IMR-90 (cell line): Measurements from ENCODE around the gene NEDD4L. TPM values are rescaled to one million over a fixed set of nuclear protein-coding genes. Genes with fewer than 3 reads are reported as not detected.

ENCODE experiments used
- ATAC-seq: fragments of 200-7000 bp; cut with Tn5 transposase; 2 replicates; pipeline ENCODE4 v1.9.1; 2020; ENCODE audit warnings: low read depth, mild to moderate bottlenecking, moderate library complexity
- BruUV-seq: library from RNA; stranded (reverse); fragments of 400-500 nt; replicated peaks from 2 replicates; lab custom pipeline; 2021; lab: Mats Ljungman, UMichigan
- CTCF ChIA-PET: fragments of 300-600 bp; formaldehyde crosslinking; extraction: SDS; loops from one replicate; lab custom pipeline; 2021; ENCODE audit warnings: antibody characterized with exemption; lab: Yijun Ruan, JAX
- POLR2A ChIA-PET: fragments of 300-600 bp; sonication (Branson Sonifier 250); formaldehyde crosslinking; loops from one replicate; lab custom pipeline; 2022; ENCODE audit warnings: antibody characterized with exemption; ENCODE audit not compliant: unreplicated experiment; lab: Charles Lee
- DNase-seq: peaks from one replicate; pipeline ENCODE4 v3.0.0; 2013
- H2AFZ ChIP-seq: replicated peaks from 2 replicates; pipeline ENCODE3; 2013; ENCODE audit warnings: low read length, mild to moderate bottlenecking; ENCODE audit not compliant: poor library complexity
- H2AK5ac ChIP-seq: 2 replicates; pipeline ENCODE4 v1.6.1; 2013; ENCODE audit warnings: low read depth, low read length, inconsistent platforms
- H2AK9ac ChIP-seq: replicated peaks from 2 replicates; pipeline ENCODE3; 2013; ENCODE audit warnings: mild to moderate bottlenecking, low read depth, low read length, moderate library complexity; ENCODE audit not compliant: poor library complexity
- H2BK120ac ChIP-seq: 2 replicates; pipeline ENCODE4 v1.6.1; 2013; ENCODE audit warnings: low read depth, low read length, inconsistent platforms
- H2BK15ac ChIP-seq: 3 replicates; pipeline ENCODE4 v1.6.1; 2013; ENCODE audit warnings: low read depth, low read length, inconsistent platforms
- H2BK20ac ChIP-seq: 2 replicates; pipeline ENCODE4 v1.6.1; 2013; ENCODE audit warnings: low read depth, mild to moderate bottlenecking, inconsistent platforms, low read length, moderate library complexity
- H2BK5ac ChIP-seq: 2 replicates; pipeline ENCODE4 v1.6.1; 2013; ENCODE audit warnings: mild to moderate bottlenecking, low read depth, low read length, inconsistent platforms; ENCODE audit not compliant: poor library complexity, severe bottlenecking
- H3K14ac ChIP-seq: replicated peaks from 2 replicates; pipeline ENCODE4 v1.6.1; 2013; ENCODE audit warnings: low read depth, low read length, inconsistent platforms
- H3K18ac ChIP-seq: 2 replicates; pipeline ENCODE4 v1.6.1; 2013; ENCODE audit warnings: low read depth, low read length, control low read depth
- H3K23ac ChIP-seq: 2 replicates; pipeline ENCODE4 v1.6.1; 2013; ENCODE audit warnings: low read depth, low read length, inconsistent platforms
- H3K27ac ChIP-seq: 2 replicates; pipeline ENCODE4 v1.5.1; 2013; ENCODE audit warnings: mild to moderate bottlenecking, control low read depth, low read length; ENCODE audit not compliant: insufficient read depth
- H3K27me3 ChIP-seq: 2 replicates; pipeline ENCODE4 v1.6.1; 2013; ENCODE audit warnings: low read length; ENCODE audit not compliant: control insufficient read depth, insufficient read depth
- H3K36me3 ChIP-seq: 2 replicates; pipeline ENCODE4 v1.6.1; 2013; ENCODE audit warnings: low read length, mixed read lengths; ENCODE audit not compliant: control insufficient read depth, insufficient read depth
- H3K4ac ChIP-seq: 2 replicates; pipeline ENCODE4 v1.6.1; 2013; ENCODE audit warnings: low read depth, low read length, inconsistent platforms
- H3K4me1 ChIP-seq: 2 replicates; pipeline ENCODE4 v1.6.1; 2013; ENCODE audit warnings: low read length, mixed read lengths; ENCODE audit not compliant: control insufficient read depth, insufficient read depth
- H3K4me2 ChIP-seq: 2 replicates; pipeline ENCODE4 v1.6.1; 2013; ENCODE audit warnings: low read depth, mild to moderate bottlenecking, control low read depth, low read length, moderate library complexity
- H3K4me3 ChIP-seq: 2 replicates; pipeline ENCODE4 v1.5.1; 2013; ENCODE audit warnings: low read depth, mild to moderate bottlenecking, control low read depth, low read length, moderate library complexity; ENCODE audit not compliant: insufficient read depth
- H3K56ac ChIP-seq: 2 replicates; pipeline ENCODE4 v1.6.1; 2013; ENCODE audit warnings: low read length, inconsistent platforms; ENCODE audit not compliant: insufficient read depth; ENCODE audit errors: extremely low read depth
- H3K79me1 ChIP-seq, 2 experiments: 2 replicates each; pipeline ENCODE4 v1.6.1; 2013; ENCODE audit warnings: low read length in 2 of 2, inconsistent platforms in 1 of 2, low read depth in 1 of 2
- H3K9ac ChIP-seq: 2 replicates; pipeline ENCODE4 v1.6.1; 2013; ENCODE audit warnings: low read depth, low read length, control low read depth
- H3K9me1 ChIP-seq: 2 replicates; pipeline ENCODE4 v1.6.1; 2013; ENCODE audit warnings: low read length, inconsistent platforms; ENCODE audit not compliant: insufficient read depth
- H3K9me3 ChIP-seq: 2 replicates; pipeline ENCODE4 v1.6.1; 2013; ENCODE audit warnings: low read length; ENCODE audit not compliant: control insufficient read depth, insufficient read depth
- H4K20me1 ChIP-seq: 2 replicates; pipeline ENCODE4 v1.6.1; 2013; ENCODE audit warnings: low read length, inconsistent platforms; ENCODE audit not compliant: insufficient read depth
- H4K5ac ChIP-seq: 2 replicates; pipeline ENCODE4 v1.6.1; 2013; ENCODE audit warnings: mild to moderate bottlenecking, low read depth, low read length, control low read depth
- H4K8ac ChIP-seq, 2 experiments: 2 replicates each; pipeline ENCODE4 v1.6.1; 2013; ENCODE audit warnings: low read depth in 2 of 2, low read length in 2 of 2, control low read depth in 1 of 2, inconsistent platforms in 1 of 2
- H4K91ac ChIP-seq: 2 replicates; pipeline ENCODE4 v1.6.1; 2013; ENCODE audit warnings: low read depth, low read length, inconsistent platforms; ENCODE audit not compliant: insufficient read depth
- BHLHE40 ChIP-seq: fragments of 150-350 bp; IDR thresholded peaks from 2 replicates; pipeline ENCODE4 v1.6.1; 2016; ENCODE audit warnings: mild to moderate bottlenecking, low read depth, low read length
- CEBPB ChIP-seq: IDR thresholded peaks from 2 replicates; pipeline ENCODE4 v1.6.1; 2012; ENCODE audit warnings: low read depth, low read length, improper control_type of control experiment
- CHD1 ChIP-seq: IDR thresholded peaks from 2 replicates; pipeline ENCODE4 v1.6.1; 2012; ENCODE audit warnings: low read depth, low read length, improper control_type of control experiment
- ELK1 ChIP-seq: fragments of 150-350 bp; IDR thresholded peaks from 2 replicates; pipeline ENCODE4 v1.6.1; 2016; ENCODE audit warnings: low read depth, mild to moderate bottlenecking, low read length, moderate library complexity, borderline replicate concordance
- FOS ChIP-seq: fragments of 150-350 bp; IDR thresholded peaks from 2 replicates; pipeline ENCODE4 v1.6.1; 2016; ENCODE audit warnings: low read depth, low read length
- MAFK ChIP-seq: IDR thresholded peaks from 2 replicates; pipeline ENCODE4 v1.6.1; 2012; ENCODE audit warnings: low read depth, low read length, improper control_type of control experiment
- MAZ ChIP-seq: IDR thresholded peaks from 2 replicates; pipeline ENCODE4 v1.6.1; 2012; ENCODE audit warnings: low read depth, mild to moderate bottlenecking, low read length, improper control_type of control experiment, moderate library complexity, borderline replicate concordance
- MXI1 ChIP-seq: IDR thresholded peaks from 2 replicates; pipeline ENCODE4 v1.6.1; 2012; ENCODE audit warnings: low read depth, mild to moderate bottlenecking, low read length, moderate library complexity, borderline replicate concordance
- NFE2L2 ChIP-seq: fragments of 150-350 bp; IDR thresholded peaks from 2 replicates; pipeline ENCODE4 v1.6.1; 2016; ENCODE audit warnings: low read depth, mild to moderate bottlenecking, low read length
- POLR2A ChIP-seq: IDR thresholded peaks from 2 replicates; pipeline ENCODE4 v1.6.1; 2012; ENCODE audit warnings: mild to moderate bottlenecking, low read depth, low read length
- RAD21 ChIP-seq: IDR thresholded peaks from 2 replicates; pipeline ENCODE4 v1.6.1; 2012; ENCODE audit warnings: low read length, improper control_type of control experiment
- RCOR1 ChIP-seq: IDR thresholded peaks from 2 replicates; pipeline ENCODE4 v1.6.1; 2012; ENCODE audit warnings: mild to moderate bottlenecking, low read length, improper control_type of control experiment; ENCODE audit not compliant: insufficient replicate concordance
- RFX5 ChIP-seq: IDR thresholded peaks from 2 replicates; pipeline ENCODE4 v1.8.0; 2012; ENCODE audit warnings: low read depth, mild to moderate bottlenecking, low read length, moderate library complexity
- SMC3 ChIP-seq: fragments of 150-350 bp; IDR thresholded peaks from 2 replicates; pipeline ENCODE4 v1.6.1; 2016; ENCODE audit warnings: low read depth, mild to moderate bottlenecking, antibody characterized with exemption, low read length, moderate library complexity
- WGBS, 2 experiments: methylation state at CpG; one replicate each; pipeline versions ENCODE4 v1.1.5 to v1.1.7; 2013; ENCODE audit warnings: missing lambda C conversion rate in 2 of 2; ENCODE audit not compliant: insufficient read length in 1 of 2; ENCODE audit errors: extremely low coverage in 2 of 2; 5-methylcytosine and 5-hydroxymethylcytosine counted together
- dilution Hi-C: fragments of 300-500 bp; cut with HindIII; formaldehyde crosslinking; loops from one replicate; pipeline ENCODE4 v1.14.3; 2018; ENCODE audit warnings: low sequenced_read_pairs; ENCODE audit not compliant: unreplicated experiment
- in situ Hi-C: fragments of 300-500 bp; cut with MboI; formaldehyde crosslinking; loops from 3 replicates; pipeline ENCODE4 v1.14.3; 2019; ENCODE audit warnings: low sequenced_read_pairs, inconsistent platforms, mixed read lengths
- intact Hi-C: fragments of 100-400 bp; cut with micrococcal nuclease; formaldehyde crosslinking; loops from 2 replicates; pipeline ENCODE4 v1.10.0; 2022
- polyA plus RNA-seq, 3 experiments: library from polyadenylated mRNA; depleted of rRNA; stranded (reverse); fragments of >200 nt; gene quantifications; 2 replicates each; pipeline ENCODE4 v1.2.3, GENCODE V29; 2012; ENCODE audit warnings: low replicate concordance in 1 of 3
- total RNA-seq: library from RNA; depleted of rRNA; stranded (reverse); fragments of >200 nt; gene quantifications from 2 replicates; pipeline ENCODE4 v1.2.3, GENCODE V29; 2012
- TF ChIP-seq, protein P1 (sequence below): conservative IDR thresholded peaks from 2 replicates; pipeline ENCODE4 v1.5.1; 2012; ENCODE audit warnings: mild to moderate bottlenecking, low read depth, low read length, improper control_type of control experiment
- TF ChIP-seq, protein P2 (sequence below): fragments of 150-350 bp; IDR thresholded peaks from 2 replicates; pipeline ENCODE4 v1.6.1; 2017; ENCODE audit warnings: mild to moderate bottlenecking, antibody characterized with exemption, low read length, low read depth

The NEDD4L gene
- total and polyA plus RNA-seq, 2 of the 4 experiments (the other 2 are of a cell fraction), result 10.0 to 10.9 TPM

DNA sequence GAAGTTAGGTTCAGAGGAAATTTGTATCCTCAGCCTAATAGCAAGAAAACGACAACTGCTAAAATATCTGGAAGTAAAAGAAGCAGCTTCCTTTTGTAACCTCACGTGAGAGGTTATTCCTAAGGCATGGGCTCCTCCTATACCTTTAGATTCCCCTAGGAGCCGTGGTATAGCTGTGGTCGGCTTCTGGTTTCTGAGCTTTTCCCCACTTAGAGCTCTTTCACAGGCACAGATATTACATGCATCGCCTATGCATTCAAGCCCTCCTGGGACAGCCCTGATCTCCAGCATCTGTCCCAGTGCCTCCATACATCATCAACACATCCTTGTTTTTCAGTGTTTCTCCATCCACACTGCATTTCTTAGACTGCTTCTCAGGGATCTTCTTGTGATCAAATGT is 295.9 kb downstream of the NEDD4L start:
- H3K56ac ChIP-seq, result no peak overlapping the region
- H2BK120ac ChIP-seq, result no peak overlapping the region
- H3K9me3 ChIP-seq, result no peaks in the 10 kb centered on the region
- H3K4me1 ChIP-seq, result peaks cover 14% of the 10 kb centered on the region
- no peak overlapping the region for H3K9ac ChIP-seq
- H3K18ac ChIP-seq, result no peak overlapping the region
- intact Hi-C loops, result loop anchor here (5.0 kb wide), 1 partner anchor 152 kb away; no protein-coding TSS in a partner anchor
- H2BK5ac ChIP-seq, result no peak overlapping the region
- H3K4me2 ChIP-seq, result no peak overlapping the region
- no peak overlapping the region for H2AFZ ChIP-seq
- no peak overlapping the region for H3K4ac ChIP-seq
- H3K27me3 ChIP-seq, result no peaks in the 10 kb centered on the region
- no peak for DNase-seq
- H3K4me3 ChIP-seq, result no peak overlapping the region
- 93% methylated on average over 4 of the region's 5 CpGs; no CpG with 5 or more reads in 1 of the 2 experiments for WGBS, 2 experiments
- H2AK9ac ChIP-seq, result no peak overlapping the region
- H3K36me3 ChIP-seq, result peaks cover 7% of the 10 kb centered on the region; the same call in 1 of the 2 replicates
- H2BK20ac ChIP-seq, result no peak overlapping the region
- H4K91ac ChIP-seq, result no peak overlapping the region
- no peak for ATAC-seq
- no peaks in the 10 kb centered on the region for H4K20me1 ChIP-seq
- H2BK15ac ChIP-seq, result no peak overlapping the region
- no peak overlapping the region for H4K8ac ChIP-seq
- H3K23ac ChIP-seq, result no peak overlapping the region
- no peak overlapping the region for H3K14ac ChIP-seq
- in situ Hi-C loops, result no loop called here
- BruUV-seq, result no TSS peak
- H4K5ac ChIP-seq, result no peak overlapping the region
- no peak overlapping the region for H3K27ac ChIP-seq
- no peaks in the 10 kb centered on the region for H3K79me1 ChIP-seq
- ChIA-PET POLR2A (no interaction called here), CTCF (no interaction called here)
- dilution Hi-C loops, result no loop called here
- no peak overlapping the region for H2AK5ac ChIP-seq
- TF ChIP-seq FOS, result no peak
- no peak for TF ChIP-seq POLR2A
- no peak for TF ChIP-seq CEBPB
- TF ChIP-seq, protein P1, sequence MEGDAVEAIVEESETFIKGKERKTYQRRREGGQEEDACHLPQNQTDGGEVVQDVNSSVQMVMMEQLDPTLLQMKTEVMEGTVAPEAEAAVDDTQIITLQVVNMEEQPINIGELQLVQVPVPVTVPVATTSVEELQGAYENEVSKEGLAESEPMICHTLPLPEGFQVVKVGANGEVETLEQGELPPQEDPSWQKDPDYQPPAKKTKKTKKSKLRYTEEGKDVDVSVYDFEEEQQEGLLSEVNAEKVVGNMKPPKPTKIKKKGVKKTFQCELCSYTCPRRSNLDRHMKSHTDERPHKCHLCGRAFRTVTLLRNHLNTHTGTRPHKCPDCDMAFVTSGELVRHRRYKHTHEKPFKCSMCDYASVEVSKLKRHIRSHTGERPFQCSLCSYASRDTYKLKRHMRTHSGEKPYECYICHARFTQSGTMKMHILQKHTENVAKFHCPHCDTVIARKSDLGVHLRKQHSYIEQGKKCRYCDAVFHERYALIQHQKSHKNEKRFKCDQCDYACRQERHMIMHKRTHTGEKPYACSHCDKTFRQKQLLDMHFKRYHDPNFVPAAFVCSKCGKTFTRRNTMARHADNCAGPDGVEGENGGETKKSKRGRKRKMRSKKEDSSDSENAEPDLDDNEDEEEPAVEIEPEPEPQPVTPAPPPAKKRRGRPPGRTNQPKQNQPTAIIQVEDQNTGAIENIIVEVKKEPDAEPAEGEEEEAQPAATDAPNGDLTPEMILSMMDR, result no peak
- TF ChIP-seq RFX5, result no peak
- TF ChIP-seq MAFK, result no peak
- no peak for TF ChIP-seq ELK1
- no peak for TF ChIP-seq NFE2L2
- TF ChIP-seq MAZ, result no peak
- no peak for TF ChIP-seq SMC3
- no peak for TF ChIP-seq RCOR1
- TF ChIP-seq, protein P2, sequence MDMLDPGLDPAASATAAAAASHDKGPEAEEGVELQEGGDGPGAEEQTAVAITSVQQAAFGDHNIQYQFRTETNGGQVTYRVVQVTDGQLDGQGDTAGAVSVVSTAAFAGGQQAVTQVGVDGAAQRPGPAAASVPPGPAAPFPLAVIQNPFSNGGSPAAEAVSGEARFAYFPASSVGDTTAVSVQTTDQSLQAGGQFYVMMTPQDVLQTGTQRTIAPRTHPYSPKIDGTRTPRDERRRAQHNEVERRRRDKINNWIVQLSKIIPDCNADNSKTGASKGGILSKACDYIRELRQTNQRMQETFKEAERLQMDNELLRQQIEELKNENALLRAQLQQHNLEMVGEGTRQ, result no peak
- TF ChIP-seq RAD21, result no peak
- TF ChIP-seq BHLHE40, result no peak
- no peak for TF ChIP-seq CHD1
- TF ChIP-seq MXI1, result no peak
- peaks cover 13% of the 10 kb centered on the region for H3K9me1 ChIP-seq
